Non-pigmented ciliary epithelial cell (primary cell): Measurements from ENCODE around the gene GPD1L.
A peak's percentile ranks its signal among the peaks of the same experiment; 100 is the strongest.
"Not testable (repeated sequence)": the region's sequence is repeated elsewhere in the genome, so short reads cannot be mapped to it uniquely, and the experiment has no call there.

Source experiments
- DNase-seq: peaks from one replicate; pipeline ENCODE4 v3.0.0-alpha.2; 2010; ENCODE audit warnings: low read depth

Gene GPD1L

DNA sequence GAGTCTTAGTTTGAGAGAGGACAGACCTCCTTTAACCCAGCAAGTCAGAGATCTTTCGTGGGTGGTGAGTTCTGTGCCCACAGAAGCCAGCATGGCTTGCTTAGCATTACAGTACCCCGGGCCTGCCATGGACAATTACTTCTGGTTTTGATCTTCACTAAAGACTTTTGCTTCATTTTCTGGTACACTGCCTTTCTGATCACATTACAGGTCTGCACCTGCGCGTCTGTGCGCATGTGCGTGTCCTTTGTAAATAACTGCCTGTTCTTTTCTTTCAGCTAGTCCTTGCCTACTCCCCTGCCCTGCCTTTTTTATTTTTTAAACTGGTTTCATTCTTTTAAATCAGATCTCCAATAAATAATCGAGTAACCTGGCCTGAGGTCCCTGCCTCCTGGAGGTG lies 74.9 kb downstream of the GPD1L start:
- DNase-seq: no peak

DNA sequence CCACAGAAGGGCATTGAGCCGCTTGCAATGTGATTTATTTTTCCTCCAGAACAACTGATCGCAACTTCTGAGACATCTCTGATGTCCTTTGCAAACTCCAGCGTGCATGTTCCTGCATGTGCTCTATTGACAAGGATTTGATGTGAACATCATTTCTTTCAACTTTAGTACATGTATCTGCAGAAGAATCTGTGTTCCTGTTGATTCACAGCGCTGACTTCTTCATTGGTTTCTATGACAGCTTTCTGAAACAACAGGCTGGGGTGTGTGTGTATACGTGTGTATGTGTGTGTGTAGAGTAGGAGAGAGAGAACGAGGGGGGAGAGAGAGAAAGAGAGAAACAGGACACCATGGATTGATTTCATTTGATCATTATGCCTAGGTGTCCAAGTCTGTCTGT lies 75.4 kb downstream of the GPD1L start:
- DNase-seq: no peak

DNA sequence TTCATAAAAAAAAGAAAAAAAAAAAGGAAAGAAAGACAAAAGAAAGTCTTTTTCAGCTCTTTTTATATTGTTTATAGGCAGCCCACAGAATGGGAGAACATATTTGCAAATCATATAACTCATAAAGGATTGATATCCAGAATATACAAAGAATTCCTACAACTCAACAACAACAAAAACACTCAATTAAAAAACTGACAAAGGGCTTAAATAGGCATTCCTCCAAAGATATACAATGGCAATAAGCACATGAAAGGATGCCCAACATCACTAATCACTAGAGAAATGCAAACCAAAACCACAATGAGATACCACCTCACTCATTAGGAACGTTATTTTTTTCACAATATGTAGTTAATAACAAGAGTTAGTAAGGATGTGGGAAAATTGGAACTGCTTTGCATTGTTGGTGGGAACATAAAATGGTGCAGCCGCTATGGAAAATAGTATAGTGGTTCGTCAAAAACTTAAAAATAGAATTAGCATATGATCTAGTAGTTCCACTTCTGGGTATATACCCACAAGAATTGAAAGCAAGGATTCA lies 77.8 kb downstream of the GPD1L start:
- peak; percentile 14 for DNase-seq

DNA sequence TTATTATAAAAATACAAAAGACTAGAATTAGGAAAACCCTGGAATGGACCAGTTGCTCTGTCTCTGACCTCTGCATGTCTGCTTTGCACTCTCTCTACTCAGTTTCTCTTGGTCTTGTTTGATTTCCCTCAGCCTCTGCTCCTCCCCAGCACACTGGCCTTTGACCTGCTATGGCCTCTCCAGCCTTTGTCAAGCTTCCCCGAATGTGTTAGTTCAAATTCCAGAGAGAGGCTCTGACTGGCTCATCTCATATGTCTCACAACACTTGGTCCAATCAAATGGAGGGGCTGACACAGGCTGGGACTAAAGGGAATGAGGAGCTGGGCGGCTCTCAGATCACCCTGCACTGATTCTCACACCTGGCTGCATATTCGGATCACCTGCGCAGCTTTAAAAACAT lies 79.7 kb downstream of the GPD1L start:
- no peak for DNase-seq

DNA sequence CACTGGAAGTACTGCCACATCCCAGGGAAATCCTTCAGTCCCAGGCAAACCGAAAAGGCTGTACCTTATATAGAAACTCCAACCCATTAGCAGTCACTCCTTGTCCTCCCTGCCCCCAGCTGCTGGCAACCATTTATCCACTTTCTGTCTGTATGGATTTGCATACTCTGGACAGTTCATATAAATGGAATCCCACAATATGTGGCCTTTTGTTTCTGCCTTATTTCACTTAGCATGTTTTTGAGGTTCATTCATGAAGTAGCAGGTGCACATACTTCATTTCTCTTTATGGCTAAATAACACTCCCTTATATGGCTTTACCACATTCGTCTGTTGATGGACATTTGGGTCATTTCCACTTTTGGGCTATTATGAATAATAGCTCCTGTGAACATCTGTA lies 80.5 kb downstream of the GPD1L start:
- DNase-seq: no peak

DNA sequence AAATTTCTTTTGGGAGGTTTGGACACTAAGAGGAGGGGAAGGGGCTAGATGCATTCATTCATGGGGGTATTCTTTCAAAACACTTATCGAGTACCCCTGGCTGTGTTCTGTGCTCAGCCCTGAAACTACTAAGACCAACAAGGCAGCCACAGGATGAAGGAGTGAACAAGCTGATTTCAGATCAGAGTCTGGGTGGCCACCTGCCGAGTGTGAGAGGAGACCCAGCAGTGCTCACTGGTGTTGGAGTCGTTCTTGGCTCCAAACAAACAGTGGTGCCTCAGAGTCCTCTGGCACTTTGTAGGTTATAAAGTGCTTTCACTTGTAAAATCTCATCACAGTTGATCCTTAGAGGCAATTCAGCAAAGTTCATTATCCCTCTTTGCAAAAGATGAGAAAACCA lies 83.3 kb downstream of the GPD1L start:
- DNase-seq: no peak

DNA sequence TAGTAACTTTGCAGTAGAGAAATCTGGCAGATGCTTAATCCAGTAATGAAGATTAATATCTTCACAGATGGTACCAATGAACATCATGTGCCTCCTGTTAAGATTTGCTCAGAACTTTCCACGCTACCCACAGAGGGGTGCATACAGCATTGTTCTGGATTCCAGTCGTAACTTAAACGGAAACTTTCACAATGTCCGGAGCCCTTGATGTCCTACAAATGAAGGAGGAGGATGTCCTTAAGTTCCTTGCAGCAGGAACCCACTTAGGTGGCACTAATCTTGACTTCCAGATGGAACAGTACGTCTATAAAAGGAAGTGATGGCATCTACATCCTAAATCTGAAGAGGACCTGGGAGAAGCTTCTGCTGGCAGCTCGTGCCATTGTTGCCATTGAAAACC lies 84.1 kb downstream of the GPD1L start:
- DNase-seq: not testable (repeated sequence)

DNA sequence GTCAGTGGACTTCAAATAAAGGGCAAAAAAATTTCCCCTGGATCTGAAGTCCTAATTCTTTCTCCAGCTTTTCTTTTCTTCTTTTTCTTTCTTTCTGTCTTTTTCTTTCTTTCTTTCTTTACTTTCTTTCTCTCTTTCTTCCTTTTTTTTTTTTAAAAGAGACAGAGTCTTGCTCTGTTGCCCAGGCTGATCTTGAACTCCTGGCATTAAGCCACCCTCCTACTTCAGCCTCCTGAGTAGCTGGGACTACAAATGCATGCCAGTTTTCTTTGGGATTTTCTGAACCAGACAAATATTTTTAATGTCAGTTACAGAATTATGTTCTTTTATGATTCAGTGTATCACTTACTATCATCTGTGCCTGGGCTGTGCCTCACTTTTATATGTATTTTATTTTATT lies 86.7 kb downstream of the GPD1L start:
- DNase-seq: no peak

DNA sequence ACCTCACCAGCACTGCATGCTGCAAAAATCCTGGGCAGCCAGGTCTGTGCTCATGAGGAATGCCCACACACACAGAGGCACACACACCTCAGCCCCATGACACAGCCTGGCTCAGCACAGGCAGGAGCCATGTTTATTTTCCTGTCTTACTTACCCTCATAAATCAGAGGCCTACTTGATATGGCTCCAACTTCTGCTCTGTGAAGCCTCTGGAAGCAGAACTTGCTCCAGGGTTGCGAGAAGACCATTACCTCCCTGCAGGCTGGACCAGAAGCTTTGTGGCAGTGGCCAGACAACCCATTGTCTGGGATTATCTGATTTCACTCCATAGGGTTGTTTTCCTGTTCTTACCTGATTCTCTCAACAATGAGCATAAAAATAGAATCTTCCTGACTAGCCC lies 88.2 kb downstream of the GPD1L start:
- no peak for DNase-seq

DNA sequence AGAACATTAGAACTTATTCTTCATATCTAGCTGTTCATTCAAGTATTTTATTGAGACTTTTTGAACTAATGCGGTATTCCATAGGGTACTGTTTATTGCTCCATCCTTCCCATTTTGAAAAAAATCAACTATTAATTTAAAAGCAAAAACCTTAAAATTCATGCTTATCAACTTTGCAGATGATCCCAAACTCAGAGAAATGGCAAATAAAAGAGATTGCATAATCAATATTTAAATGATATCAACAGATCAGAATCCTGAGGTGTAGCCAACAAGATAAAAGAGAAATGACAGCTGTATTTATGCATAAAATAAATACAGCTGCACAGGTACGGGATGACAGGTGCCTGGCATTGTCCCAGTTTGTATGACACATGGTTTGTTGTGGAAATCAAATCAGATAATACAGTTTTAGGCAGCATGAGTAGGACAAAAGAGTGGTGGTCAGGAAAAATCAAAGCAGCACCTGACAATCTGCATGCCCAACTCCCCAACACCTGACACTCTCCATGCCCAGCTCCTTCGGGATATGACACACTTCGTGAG lies 89.6 kb downstream of the GPD1L start:
- DNase-seq: no peak

DNA sequence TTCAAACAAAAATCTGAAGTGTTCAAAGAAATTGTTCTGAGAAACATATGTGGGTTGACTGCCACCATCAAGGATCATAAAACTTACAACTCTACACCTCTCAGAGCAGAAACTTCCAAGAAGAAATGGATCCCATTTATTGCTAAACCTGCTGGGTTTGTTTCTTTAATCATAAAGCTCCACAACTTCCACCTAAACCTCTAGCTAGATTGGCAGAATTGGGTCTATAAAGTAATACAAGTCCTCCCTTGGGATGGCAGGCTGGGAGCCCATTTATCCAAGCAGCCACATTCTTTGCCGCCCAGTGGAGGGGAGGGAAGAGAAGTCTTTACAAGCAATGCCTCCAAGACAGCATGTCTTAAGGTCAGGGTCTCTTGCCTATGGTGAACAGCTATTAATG lies 91.6 kb downstream of the GPD1L start:
- DNase-seq: no peak

DNA sequence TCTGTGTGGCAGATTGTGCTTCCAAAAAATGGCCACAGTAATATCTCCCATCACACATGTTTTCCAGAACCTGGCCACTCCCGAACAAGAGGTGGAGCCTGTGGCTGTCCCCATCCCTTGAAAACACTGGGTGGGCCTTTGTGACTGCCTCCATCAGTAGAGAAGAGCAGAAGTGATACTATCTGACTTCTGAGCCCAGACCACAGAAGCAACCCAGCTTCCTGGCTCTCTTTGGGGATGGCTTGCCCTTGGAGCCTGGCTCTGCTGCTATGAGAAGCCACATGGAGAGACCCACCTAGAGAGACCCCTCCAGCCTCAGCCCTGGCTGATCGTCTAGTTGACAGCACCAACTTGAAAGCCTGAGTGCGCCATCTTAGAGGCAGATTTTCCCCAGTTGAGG lies 92.3 kb downstream of the GPD1L start:
- no peak for DNase-seq

DNA sequence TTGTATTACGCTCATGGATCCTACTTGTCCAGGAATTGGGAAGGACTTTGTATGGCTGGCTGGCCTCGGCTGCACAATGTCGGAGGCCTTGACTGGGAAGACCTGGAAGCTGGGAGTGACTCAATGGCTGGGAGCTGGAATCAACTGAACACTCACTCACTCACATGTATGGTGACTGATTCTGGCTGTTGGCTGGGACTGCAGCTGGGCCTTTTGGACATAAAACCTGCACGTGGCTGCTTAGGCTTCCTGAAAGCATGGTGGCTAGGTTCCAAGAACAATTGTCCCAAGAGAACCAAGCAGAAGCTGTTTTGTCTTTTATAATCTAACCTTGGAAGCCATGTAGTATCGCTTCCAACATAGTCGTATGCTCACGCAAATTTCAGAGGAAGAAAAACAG lies 94.1 kb downstream of the GPD1L start:
- no peak for DNase-seq

DNA sequence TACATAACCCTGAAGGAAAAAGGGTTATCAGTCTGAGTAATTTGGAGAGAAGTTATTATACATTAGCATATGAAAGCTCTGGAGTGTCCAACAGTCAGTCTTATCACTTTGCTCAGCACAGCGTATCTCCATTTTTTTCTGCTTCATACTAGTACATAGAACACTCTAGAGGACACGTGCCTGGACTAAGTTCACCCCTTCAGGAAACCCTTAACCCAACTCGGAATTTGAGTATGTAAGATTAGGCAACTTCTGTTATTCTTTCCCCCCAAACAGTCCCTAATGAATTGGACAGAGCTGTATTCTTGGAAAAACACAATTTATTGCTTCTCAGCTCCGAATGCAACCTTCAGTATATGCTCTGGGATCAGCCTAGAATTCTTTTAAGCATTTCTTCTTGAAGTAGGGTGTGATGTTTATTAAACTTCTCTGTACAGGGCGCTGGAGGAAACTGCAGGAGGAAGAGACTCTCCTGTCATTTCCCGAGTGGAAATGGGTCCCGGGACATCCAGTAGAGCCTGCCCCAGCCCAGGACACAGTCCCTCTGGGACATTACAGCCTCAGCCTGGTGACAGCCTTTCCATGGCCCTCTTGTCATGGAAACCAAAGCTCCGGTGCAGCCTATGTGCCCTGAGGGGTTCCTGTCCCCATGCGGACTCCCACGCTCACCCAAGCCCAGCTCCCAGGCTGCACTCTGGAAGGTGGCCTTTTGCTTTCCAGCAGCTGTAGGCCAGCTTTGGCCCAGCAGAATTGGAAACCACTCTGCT lies 94.8 kb downstream of the GPD1L start:
- no peak for DNase-seq

DNA sequence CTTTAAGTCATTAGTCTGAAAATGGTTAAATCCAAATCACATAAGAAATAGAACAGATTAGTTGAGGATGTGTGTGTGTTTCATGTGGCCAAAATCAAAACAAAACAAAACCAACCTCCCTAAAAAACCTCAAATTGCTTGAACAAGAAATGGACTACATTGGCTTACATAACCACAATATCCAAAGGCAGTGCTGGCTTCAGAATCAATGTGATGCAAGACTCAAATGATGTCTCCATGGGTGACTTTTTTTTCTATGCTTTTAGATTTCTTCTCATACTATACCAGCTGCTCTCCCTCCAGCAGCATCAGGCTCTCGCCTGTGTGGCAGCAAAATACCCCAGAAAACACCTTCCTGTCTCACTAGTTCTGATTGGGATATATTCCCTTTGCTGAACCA lies 96.1 kb downstream of the GPD1L start:
- no peak for DNase-seq

DNA sequence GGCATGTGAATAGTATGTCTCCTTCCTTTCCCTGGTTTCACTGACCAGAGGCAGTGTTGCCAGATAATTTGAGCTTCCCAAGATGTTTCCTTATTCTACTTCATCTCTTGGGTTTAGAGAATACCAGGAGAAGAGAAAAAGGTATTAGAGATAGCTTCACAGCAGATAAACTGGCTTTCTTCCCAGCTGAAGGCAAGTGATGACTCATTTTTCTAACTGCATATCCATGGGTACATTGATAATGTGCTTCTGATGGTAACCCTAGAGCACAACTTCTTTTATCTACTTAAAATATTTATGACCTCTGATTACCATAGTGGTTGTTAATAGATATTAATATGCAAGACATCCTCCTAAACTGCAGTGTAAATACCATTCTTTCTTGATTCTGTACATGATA lies 97.4 kb downstream of the GPD1L start:
- DNase-seq: no peak

DNA sequence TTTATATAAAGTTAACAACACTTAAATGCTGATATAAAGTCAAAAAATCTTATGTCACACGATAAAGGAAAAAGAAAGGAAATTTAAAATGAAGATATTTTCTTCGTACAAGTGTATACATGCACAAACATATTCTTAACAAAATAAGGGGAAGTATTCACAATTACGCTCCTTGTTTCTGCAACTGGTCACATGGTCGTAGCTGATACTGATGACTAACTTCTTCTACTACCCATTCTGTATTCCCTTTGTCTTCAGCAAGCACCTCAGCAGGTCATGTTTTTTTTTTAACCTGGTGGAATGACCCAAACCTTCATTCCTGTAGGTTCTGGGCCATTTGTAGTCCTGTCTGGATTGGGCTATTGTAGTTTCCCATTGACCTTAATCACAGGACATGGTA lies 102.0 kb downstream of the GPD1L start:
- no peak for DNase-seq

DNA sequence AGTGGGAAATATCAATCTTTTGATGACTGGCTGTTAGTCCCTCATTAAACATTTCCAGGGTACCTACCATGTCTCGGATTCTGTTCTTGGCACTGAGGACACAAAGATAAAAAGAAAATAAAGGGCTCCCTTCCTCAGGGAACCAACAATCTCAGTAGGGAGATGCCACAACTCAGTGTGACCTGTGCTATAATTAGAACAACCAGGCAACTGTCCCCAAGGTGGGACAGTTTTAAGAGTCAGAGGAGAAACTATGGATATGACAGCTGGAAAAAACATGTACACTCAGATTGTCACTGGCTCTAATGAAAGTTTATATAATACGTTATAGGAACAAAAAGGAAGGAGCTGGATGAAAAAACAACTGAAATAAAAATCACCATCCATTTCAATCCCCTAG lies 108.8 kb downstream of the GPD1L start:
- DNase-seq: no peak

DNA sequence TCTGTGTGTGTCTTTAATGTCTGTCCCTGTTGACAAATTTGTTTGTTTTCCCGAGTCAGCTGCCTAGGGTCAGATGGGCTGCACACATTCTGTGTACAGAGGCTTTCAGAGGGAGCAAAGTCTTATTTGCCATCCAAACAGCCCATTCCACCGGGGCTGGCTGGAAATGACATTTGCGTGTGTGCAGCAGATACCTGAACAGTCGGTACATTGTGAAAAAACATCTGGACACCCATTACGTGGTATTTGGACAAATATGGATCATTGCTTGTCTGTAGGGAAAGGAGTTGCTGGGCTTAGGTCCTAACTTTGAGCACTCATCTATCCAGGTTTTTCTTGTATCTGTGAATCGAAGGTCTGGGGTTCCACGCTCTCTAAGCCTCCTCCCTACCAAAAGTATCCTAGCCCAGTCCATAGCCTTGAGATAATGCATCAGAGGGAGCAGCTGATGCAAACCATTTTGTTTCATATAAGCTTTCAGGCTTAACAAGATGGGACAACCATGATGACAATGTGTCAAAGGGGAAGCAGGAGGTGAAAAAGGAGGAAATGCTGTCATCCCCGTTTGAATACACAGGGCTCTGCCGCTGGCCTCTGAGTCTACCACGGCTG lies 109.9 kb downstream of the GPD1L start:
- no peak for DNase-seq

DNA sequence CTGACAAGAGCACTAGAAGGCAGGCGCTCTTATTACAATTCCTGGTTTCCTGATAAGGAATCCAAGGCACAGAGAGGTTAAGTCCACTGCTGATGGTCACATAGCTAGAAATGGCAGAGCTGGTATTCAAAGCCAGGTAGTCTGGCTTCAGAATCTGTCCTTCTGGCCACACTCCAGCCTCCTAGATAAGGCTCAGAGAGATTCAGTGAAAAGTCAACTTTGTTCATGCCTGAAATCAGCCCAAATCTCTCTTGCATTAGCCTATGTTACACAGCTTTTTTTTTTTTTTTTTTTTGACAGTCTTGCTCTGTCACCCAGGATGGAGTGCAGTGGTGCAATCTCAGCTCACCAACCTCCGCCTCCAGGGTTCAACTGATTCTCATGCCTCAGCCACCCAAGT lies 110.9 kb downstream of the GPD1L start:
- DNase-seq: no peak
